Activated T-cell treated with anti-CD3 and anti-CD28 coated beads, Interleukin-2, amount 50 U/mL, for 24 hours (primary cell): ENCODE data around the gene POLR3C.

ENCODE experiments used
- DNase-seq: peaks from one replicate; pipeline ENCODE4 v3.0.0-alpha.2; 2020
- H3K27ac Mint-ChIP-seq: 2 replicates; pipeline ENCODE4 v1.8.0; 2020; ENCODE audit warnings: mild to moderate bottlenecking, mixed read lengths
- H3K27me3 Mint-ChIP-seq: 2 replicates; pipeline ENCODE4 v1.8.0; 2020; ENCODE audit warnings: mixed read lengths
- H3K36me3 Mint-ChIP-seq: 2 replicates; pipeline ENCODE4 v1.8.0; 2020; ENCODE audit warnings: low read depth, mixed read lengths
- H3K4me1 Mint-ChIP-seq: 2 replicates; pipeline ENCODE4 v1.8.0; 2020; ENCODE audit warnings: low read depth, mixed read lengths
- H3K4me3 Mint-ChIP-seq: 2 replicates; pipeline ENCODE4 v1.8.0; 2020; ENCODE audit warnings: mild to moderate bottlenecking, moderate library complexity, mixed read lengths
- H3K9me3 Mint-ChIP-seq: 2 replicates; pipeline ENCODE4 v1.8.0; 2020; ENCODE audit warnings: mixed read lengths

POLR3C gene

GRCh38 chr1:145893306-145894055 lies 69.5 kb downstream of the POLR3C start:
- Mint-ChIP-seq H3K4me3 (no peak overlapping the region), H3K27ac (no peak overlapping the region), H3K27me3 (no peaks in the 10 kb centered on the region), H3K4me1 (no peaks in the 10 kb centered on the region), H3K36me3 (peaks cover 2% of the 10 kb centered on the region), H3K9me3 (no peaks in the 10 kb centered on the region)
- no peak for DNase-seq
